ENCODE results near the gene PHYHD1.

GRCh38 chr9:128946571-128947276, 25.9 kb downstream of the PHYHD1 start:
- TF ChIP-seq CTCF (IDR thresholded peaks at IDR 0.05), result no peak
- TF ChIP-seq POLR2AphosphoS5 (IDR thresholded peaks at IDR 0.05; ENCODE audit: low read depth, low read length), result no peak
- no peak for TF ChIP-seq REST (IDR thresholded peaks at IDR 0.05; ENCODE audit: insufficient read depth in 1 of 2, low read depth in 2 of 2, low read length in 1 of 2)
- TF ChIP-seq SIN3A (IDR thresholded peaks at IDR 0.05; ENCODE audit: borderline replicate concordance, insufficient read depth, low read depth, low read length), result no peak
- TF ChIP-seq TCF7L2 (IDR thresholded peaks at IDR 0.05; ENCODE audit: low read depth, low read length), result no peak
